ENCODE data around the gene HOXC10. TPM values are rescaled to one million over a fixed set of nuclear protein-coding genes. Genes with fewer than 3 reads are reported as not detected.

HOXC10 gene
- total RNA-seq, 1 experiment from 2014 or later, result 3.8 TPM

DNA sequence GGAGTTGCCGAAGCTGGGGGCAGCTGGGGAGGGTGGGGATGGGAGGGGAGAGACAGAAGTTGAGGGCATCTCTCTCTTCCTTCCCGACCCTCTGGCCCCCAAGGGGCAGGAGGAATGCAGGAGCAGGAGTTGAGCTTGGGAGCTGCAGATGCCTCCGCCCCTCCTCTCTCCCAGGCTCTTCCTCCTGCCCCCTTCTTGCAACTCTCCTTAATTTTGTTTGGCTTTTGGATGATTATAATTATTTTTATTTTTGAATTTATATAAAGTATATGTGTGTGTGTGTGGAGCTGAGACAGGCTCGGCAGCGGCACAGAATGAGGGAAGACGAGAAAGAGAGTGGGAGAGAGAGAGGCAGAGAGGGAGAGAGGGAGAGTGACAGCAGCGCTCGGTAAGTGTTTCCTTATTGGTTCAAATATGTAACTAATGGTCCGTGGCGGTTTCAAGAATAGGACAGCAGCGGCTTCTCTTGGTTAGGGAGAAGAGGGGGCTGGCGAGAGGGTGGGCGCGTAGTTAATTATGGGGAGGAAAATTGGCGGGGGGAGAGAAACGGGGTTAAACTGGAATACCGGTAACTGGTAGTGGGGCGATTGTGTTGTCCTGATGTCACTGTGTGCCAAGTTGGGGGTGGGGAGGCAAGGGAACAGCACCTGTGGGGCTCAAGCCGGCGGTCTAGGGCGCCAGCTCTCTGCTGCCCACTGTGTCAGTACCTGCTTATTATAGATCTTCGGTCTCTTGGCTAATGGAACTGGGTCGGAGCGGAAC is 32.3 kb downstream of the HOXC10 start:
- TF ChIP-seq, protein P1, sequence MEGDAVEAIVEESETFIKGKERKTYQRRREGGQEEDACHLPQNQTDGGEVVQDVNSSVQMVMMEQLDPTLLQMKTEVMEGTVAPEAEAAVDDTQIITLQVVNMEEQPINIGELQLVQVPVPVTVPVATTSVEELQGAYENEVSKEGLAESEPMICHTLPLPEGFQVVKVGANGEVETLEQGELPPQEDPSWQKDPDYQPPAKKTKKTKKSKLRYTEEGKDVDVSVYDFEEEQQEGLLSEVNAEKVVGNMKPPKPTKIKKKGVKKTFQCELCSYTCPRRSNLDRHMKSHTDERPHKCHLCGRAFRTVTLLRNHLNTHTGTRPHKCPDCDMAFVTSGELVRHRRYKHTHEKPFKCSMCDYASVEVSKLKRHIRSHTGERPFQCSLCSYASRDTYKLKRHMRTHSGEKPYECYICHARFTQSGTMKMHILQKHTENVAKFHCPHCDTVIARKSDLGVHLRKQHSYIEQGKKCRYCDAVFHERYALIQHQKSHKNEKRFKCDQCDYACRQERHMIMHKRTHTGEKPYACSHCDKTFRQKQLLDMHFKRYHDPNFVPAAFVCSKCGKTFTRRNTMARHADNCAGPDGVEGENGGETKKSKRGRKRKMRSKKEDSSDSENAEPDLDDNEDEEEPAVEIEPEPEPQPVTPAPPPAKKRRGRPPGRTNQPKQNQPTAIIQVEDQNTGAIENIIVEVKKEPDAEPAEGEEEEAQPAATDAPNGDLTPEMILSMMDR (IDR thresholded peaks at IDR 0.05 in 2 of 3, conservative IDR thresholded peaks at IDR 0.05 in 1 of 3; ENCODE audit: borderline replicate concordance in 1 of 3, insufficient read depth in 1 of 3, low read depth in 2 of 3, low read length in 2 of 3), result peak in 1 of 3 experiments; percentile 26; a peak in 2 of 6 replicates
- TF ChIP-seq SP1 (IDR thresholded peaks at IDR 0.05; ENCODE audit: low read depth), result no peak
- Histone ChIP-seq H3K27ac (ENCODE audit: low read depth, low read length) (peak overlapping the region; percentile 94), H3K9me2 (ENCODE audit: insufficient read depth) (no peaks in the 10 kb centered on the region), H2AFZ (ENCODE audit: low read depth, low read length, poor library complexity, severe bottlenecking) (peak overlapping the region; percentile 61), H3K79me2 (ENCODE audit: insufficient read depth, low read length) (no peaks in the 10 kb centered on the region), H3K27me3 (ENCODE audit: insufficient read depth, low read length) (no peaks in the 10 kb centered on the region), H3K9ac (ENCODE audit: low read length) (peak overlapping the region; percentile 94), H3K4me3 (replicated peaks in 1 of 2; ENCODE audit: low read depth in 1 of 2, low read length in 2 of 2) (peak overlapping the region; percentile 76 to 88), H3K9me3 (ENCODE audit: control insufficient read depth in 1 of 2, insufficient read depth in 1 of 2, low read depth in 1 of 2, low read length in 2 of 2) (no peaks in the 10 kb centered on the region), H4K20me1 (ENCODE audit: insufficient read depth) (no peaks in the 10 kb centered on the region), H3K4me2 (ENCODE audit: low read length) (peak overlapping the region; percentile 99), H3K4me1 (ENCODE audit: control insufficient read depth in 1 of 2, insufficient read depth in 2 of 2, low read length in 2 of 2) (peaks cover 24 to 43% of the 10 kb centered on the region in 2 experiments), H3K36me3 (ENCODE audit: control insufficient read depth in 1 of 2, insufficient read depth in 2 of 2, low read length in 2 of 2) (no peaks in the 10 kb centered on the region)
- intact Hi-C loops (cut with micrococcal nuclease), result no loop called here
- CTCF ChIA-PET, result interaction anchor here (0.6 to 4.3 kb wide), 24 partner anchors 9 to 382 kb away, joined by 3 to 43 read pairs (median 4); partner anchors contain the start of genes HOXC10, HOXC5, HOXC6 and HOXC9
- BruUV-seq (replicated peaks), result TSS peak; percentile 86
- no peak for DNase-seq (ENCODE audit: low read depth, low spot score)
- POLR2A ChIA-PET, result interaction anchor here (0.7 to 2.4 kb wide), 14 partner anchors 9 to 184 kb away, joined by 3 to 23 read pairs (median 4); partner anchors contain the start of genes HOXC6, HOXC8, HOXC9 and SMUG1
- peak; percentile 62 for ATAC-seq
- RAD21 ChIA-PET (ENCODE audit: low non-redundant PET in 1 of 2, low total read pairs in 2 of 2, uncharacterized antibody in 2 of 2, unreplicated experiment in 2 of 2), result interaction anchor here (0.6 to 1.3 kb wide), 13 partner anchors 9 to 271 kb away, joined by 3 to 9 read pairs (median 3); partner anchors contain the start of gene HOXC9 (in 1 of the 2)

DNA sequence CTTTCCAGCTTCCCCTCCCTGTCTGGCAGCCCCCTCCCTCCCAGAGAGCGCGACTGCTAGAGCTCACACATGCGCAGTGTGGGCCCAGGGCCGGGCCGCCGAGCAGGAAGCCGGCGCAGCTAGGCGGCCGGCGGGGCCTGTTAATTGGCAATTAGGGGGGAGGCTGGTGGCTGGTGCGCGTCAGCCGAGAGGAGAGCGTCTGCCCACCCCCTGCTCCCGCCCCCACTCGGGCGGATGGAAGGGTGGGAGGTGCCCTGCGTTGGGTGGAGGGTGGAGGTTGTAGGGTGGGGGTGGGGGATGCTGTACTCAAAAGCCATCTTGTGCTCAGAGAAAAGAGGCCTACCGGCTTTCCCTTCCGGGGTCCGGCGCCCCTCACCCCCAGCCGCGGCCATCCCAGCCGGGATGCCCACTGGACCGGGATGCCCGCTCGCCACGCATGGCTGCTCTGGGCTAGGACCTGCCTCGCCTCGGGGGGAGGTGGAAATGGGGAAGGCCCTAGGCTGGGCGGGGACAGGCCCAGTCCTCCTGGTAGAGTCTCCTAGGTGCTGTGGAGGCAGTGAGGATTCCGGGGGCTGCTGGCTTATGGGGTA is 33.0 kb downstream of the HOXC10 start:
- Histone ChIP-seq H3K4me3 (replicated peaks in 1 of 2; ENCODE audit: low read depth in 1 of 2, low read length in 2 of 2) (peak overlapping the region; percentile 76 to 88), H3K4me1 (ENCODE audit: control insufficient read depth in 1 of 2, insufficient read depth in 2 of 2, low read length in 2 of 2) (peaks cover 24 to 44% of the 10 kb centered on the region in 2 experiments), H3K9ac (ENCODE audit: low read length) (peak overlapping the region; percentile 94), H4K20me1 (ENCODE audit: insufficient read depth) (no peaks in the 10 kb centered on the region), H3K9me2 (ENCODE audit: insufficient read depth) (no peaks in the 10 kb centered on the region), H3K27me3 (ENCODE audit: insufficient read depth, low read length) (no peaks in the 10 kb centered on the region), H3K27ac (ENCODE audit: low read depth, low read length) (peak overlapping the region; percentile 94), H3K9me3 (ENCODE audit: control insufficient read depth in 1 of 2, insufficient read depth in 1 of 2, low read depth in 1 of 2, low read length in 2 of 2) (no peaks in the 10 kb centered on the region), H3K36me3 (ENCODE audit: control insufficient read depth in 1 of 2, insufficient read depth in 2 of 2, low read length in 2 of 2) (no peaks in the 10 kb centered on the region), H3K79me2 (ENCODE audit: insufficient read depth, low read length) (no peaks in the 10 kb centered on the region), H2AFZ (ENCODE audit: low read depth, low read length, poor library complexity, severe bottlenecking) (no peak overlapping the region), H3K4me2 (ENCODE audit: low read length) (peak overlapping the region; percentile 99)
- no TSS peak for BruUV-seq (replicated peaks)
- ChIA-PET POLR2A (interaction anchor here (0.5 to 2.4 kb wide), 15 partner anchors 8 to 356 kb away, joined by 3 to 23 read pairs (median 4); partner anchors contain the start of genes HOXC8, HOXC9 and SMUG1), RAD21 (ENCODE audit: low non-redundant PET in 1 of 2, low total read pairs in 2 of 2, uncharacterized antibody in 2 of 2, unreplicated experiment in 2 of 2) (interaction anchor here (0.6 to 1.3 kb wide), 11 partner anchors 10 to 202 kb away, joined by 3 to 9 read pairs (median 4); no protein-coding TSS in a partner anchor), CTCF (interaction anchor here (0.6 to 4.3 kb wide), 23 partner anchors 10 to 351 kb away, joined by 3 to 43 read pairs (median 4); partner anchors contain the start of genes HOXC10, HOXC5, HOXC6 and HOXC9)
- intact Hi-C loops (cut with micrococcal nuclease), result no loop called here
- ATAC-seq, result peak; percentile 80
- peak; percentile 7 for TF ChIP-seq YY1 (IDR thresholded peaks at IDR 0.05; ENCODE audit: extremely low read depth, insufficient replicate concordance, low read depth, low read length)
- TF ChIP-seq TCF7L2 (IDR thresholded peaks at IDR 0.05; ENCODE audit: borderline replicate concordance, extremely low read depth, insufficient read depth, insufficient read length), result peak; percentile 26
- TF ChIP-seq ZNF274 (IDR thresholded peaks at IDR 0.05; ENCODE audit: low read depth, low read length), result no peak
- TF ChIP-seq EGR1 (IDR thresholded peaks at IDR 0.05; ENCODE audit: low read depth), result peak; percentile 84
- TF ChIP-seq ELF1 (IDR thresholded peaks at IDR 0.05; ENCODE audit: borderline replicate concordance, low read depth), result no peak
- TF ChIP-seq POLR2AphosphoS5 (IDR thresholded peaks at IDR 0.05; ENCODE audit: low read depth, low read length), result peak; percentile 59
- TF ChIP-seq, protein P2, sequence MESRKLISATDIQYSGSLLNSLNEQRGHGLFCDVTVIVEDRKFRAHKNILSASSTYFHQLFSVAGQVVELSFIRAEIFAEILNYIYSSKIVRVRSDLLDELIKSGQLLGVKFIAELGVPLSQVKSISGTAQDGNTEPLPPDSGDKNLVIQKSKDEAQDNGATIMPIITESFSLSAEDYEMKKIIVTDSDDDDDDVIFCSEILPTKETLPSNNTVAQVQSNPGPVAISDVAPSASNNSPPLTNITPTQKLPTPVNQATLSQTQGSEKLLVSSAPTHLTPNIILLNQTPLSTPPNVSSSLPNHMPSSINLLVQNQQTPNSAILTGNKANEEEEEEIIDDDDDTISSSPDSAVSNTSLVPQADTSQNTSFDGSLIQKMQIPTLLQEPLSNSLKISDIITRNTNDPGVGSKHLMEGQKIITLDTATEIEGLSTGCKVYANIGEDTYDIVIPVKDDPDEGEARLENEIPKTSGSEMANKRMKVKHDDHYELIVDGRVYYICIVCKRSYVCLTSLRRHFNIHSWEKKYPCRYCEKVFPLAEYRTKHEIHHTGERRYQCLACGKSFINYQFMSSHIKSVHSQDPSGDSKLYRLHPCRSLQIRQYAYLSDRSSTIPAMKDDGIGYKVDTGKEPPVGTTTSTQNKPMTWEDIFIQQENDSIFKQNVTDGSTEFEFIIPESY (IDR thresholded peaks at IDR 0.05; ENCODE audit: extremely low read depth, insufficient replicate concordance, low read length), result no peak
- TF ChIP-seq POLR2A (IDR thresholded peaks at IDR 0.05; ENCODE audit: borderline replicate concordance, extremely low read depth, insufficient read depth, insufficient read length), result peak; percentile 56
- TF ChIP-seq ZFX (IDR thresholded peaks at IDR 0.05), result peak; percentile 96
- peak; percentile 84 for DNase-seq (ENCODE audit: low read depth, low spot score)
